ENCODE data around the gene SPOCK2.
"Not testable (repeated sequence)": the region's sequence is repeated elsewhere in the genome, so short reads cannot be mapped to it uniquely, and the experiment has no call there.

SPOCK2 gene

GRCh38 chr10:72050873-72051272, 37.5 kb downstream of the SPOCK2 start:
- no peak for DNase-seq

GRCh38 chr10:72049969-72050781, 38.2 kb downstream of the SPOCK2 start:
- no peak for DNase-seq

- no peak for DNase-seq
These were observed 38.9 kb downstream of the SPOCK2 start for GRCh38 chr10:72049472-72049871.

- DNase-seq: peak; percentile 89
These were observed 39.8 kb downstream of the SPOCK2 start for GRCh38 chr10:72048450-72049124.

GRCh38 chr10:72045586-72045985, 42.8 kb downstream of the SPOCK2 start:
- DNase-seq: no peak

- no peak for DNase-seq
These were observed 43.8 kb downstream of the SPOCK2 start for GRCh38 chr10:72044417-72045041.

GRCh38 chr10:72043016-72043834, 45.1 kb downstream of the SPOCK2 start:
- DNase-seq: no peak

- no peak for DNase-seq
These were observed 46.9 kb downstream of the SPOCK2 start for GRCh38 chr10:72041491-72041890.

GRCh38 chr10:72039377-72039776, 49.0 kb downstream of the SPOCK2 start:
- no peak for DNase-seq

GRCh38 chr10:72038458-72039001, 49.8 kb downstream of the SPOCK2 start:
- no peak for DNase-seq

- no peak for DNase-seq
These were observed 50.5 kb downstream of the SPOCK2 start for GRCh38 chr10:72037811-72038210.

- no peak for DNase-seq
These were observed 51.1 kb downstream of the SPOCK2 start for GRCh38 chr10:72037266-72037665.

- no peak for DNase-seq
These were observed 53.0 kb downstream of the SPOCK2 start for GRCh38 chr10:72035252-72035887.

- no peak for DNase-seq
These were observed 53.6 kb downstream of the SPOCK2 start for GRCh38 chr10:72034761-72035160.

- no peak for DNase-seq
These were observed 54.3 kb downstream of the SPOCK2 start for GRCh38 chr10:72034040-72034499.

GRCh38 chr10:72032409-72033162, 55.8 kb downstream of the SPOCK2 start:
- not testable (repeated sequence) for DNase-seq

- no peak for DNase-seq
These were observed 56.6 kb downstream of the SPOCK2 start for GRCh38 chr10:72031706-72032105.

- DNase-seq: no peak
These were observed 57.4 kb downstream of the SPOCK2 start for GRCh38 chr10:72030762-72031543.

GRCh38 chr10:72029414-72029813, 58.9 kb downstream of the SPOCK2 start:
- DNase-seq: no peak

GRCh38 chr10:72027498-72027897, 60.9 kb downstream of the SPOCK2 start:
- DNase-seq: no peak
